ENCODE data around the gene VAC14.

DNA sequence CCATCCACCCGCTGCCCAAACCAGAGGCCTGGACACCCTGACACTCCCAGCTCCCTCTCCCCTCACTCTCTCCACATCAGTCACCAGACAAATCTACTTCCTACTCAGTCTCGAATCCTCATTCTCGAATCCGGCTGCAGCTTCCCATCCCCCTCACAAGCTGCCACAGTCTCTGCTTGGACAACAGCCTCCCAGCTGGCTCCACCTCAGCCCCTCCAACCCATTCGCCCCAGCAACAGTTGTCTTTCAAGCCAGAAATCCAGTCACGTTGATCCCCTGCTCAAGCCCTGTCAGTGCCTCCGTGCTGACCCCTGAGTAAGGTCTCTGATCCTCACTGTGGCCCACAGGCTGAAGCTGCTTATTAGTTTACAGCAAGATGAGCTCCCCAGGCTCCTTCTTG lies 70.9 kb downstream of the VAC14 start:
- TF ChIP-seq, protein P1, sequence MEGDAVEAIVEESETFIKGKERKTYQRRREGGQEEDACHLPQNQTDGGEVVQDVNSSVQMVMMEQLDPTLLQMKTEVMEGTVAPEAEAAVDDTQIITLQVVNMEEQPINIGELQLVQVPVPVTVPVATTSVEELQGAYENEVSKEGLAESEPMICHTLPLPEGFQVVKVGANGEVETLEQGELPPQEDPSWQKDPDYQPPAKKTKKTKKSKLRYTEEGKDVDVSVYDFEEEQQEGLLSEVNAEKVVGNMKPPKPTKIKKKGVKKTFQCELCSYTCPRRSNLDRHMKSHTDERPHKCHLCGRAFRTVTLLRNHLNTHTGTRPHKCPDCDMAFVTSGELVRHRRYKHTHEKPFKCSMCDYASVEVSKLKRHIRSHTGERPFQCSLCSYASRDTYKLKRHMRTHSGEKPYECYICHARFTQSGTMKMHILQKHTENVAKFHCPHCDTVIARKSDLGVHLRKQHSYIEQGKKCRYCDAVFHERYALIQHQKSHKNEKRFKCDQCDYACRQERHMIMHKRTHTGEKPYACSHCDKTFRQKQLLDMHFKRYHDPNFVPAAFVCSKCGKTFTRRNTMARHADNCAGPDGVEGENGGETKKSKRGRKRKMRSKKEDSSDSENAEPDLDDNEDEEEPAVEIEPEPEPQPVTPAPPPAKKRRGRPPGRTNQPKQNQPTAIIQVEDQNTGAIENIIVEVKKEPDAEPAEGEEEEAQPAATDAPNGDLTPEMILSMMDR (IDR thresholded peaks at IDR 0.05), result no peak
- no peak for TF ChIP-seq POLR2A (IDR thresholded peaks at IDR 0.05)

Data from Peyer's patch (tissue), 4 donors.